Effector memory CD4-positive, alpha-beta T cell (primary cell): ENCODE results near the gene S100A11.

ENCODE experiments used
- DNase-seq, 3 donors: peaks; one replicate each; pipeline ENCODE4 v3.0.0-alpha.2; 2020
- H3K27ac ChIP-seq: 2 replicates; pipeline ENCODE4 v1.7.0; 2013; ENCODE audit warnings: mild to moderate bottlenecking, low read length, moderate library complexity; ENCODE audit not compliant: insufficient read depth, poor library complexity, severe bottlenecking
- H3K27me3 ChIP-seq: replicated peaks from 2 replicates; pipeline ENCODE4 v1.7.0; 2013; ENCODE audit warnings: mild to moderate bottlenecking, low read length; ENCODE audit not compliant: insufficient read depth, control insufficient read depth, poor library complexity, severe bottlenecking
- H3K36me3 ChIP-seq: 2 replicates; pipeline ENCODE4 v1.7.0; 2013; ENCODE audit warnings: mild to moderate bottlenecking, low read length, moderate library complexity; ENCODE audit not compliant: control insufficient read depth, insufficient read depth
- H3K4me1 ChIP-seq: 2 replicates; pipeline ENCODE4 v1.7.0; 2013; ENCODE audit warnings: low read length, mild to moderate bottlenecking; ENCODE audit not compliant: control insufficient read depth, insufficient read depth, poor library complexity, severe bottlenecking
- H3K4me3 ChIP-seq: 2 replicates; pipeline ENCODE4 v1.7.0; 2013; ENCODE audit warnings: low read length, low read depth, mild to moderate bottlenecking; ENCODE audit not compliant: insufficient read depth, poor library complexity, severe bottlenecking
- H3K9me3 ChIP-seq: 2 replicates; pipeline ENCODE4 v1.7.0; 2013; ENCODE audit warnings: mild to moderate bottlenecking, low read length, moderate library complexity; ENCODE audit not compliant: control insufficient read depth

Gene S100A11

GRCh38 chr1:152053375-152053774, 16.6 kb upstream of the S100A11 start:
- no peak overlapping the region for H3K4me3 ChIP-seq
- no peak for DNase-seq
- no peaks in the 10 kb centered on the region for H3K9me3 ChIP-seq
- H3K27ac ChIP-seq = no peak overlapping the region
- no peaks in the 10 kb centered on the region for H3K36me3 ChIP-seq
- H3K27me3 ChIP-seq = no peaks in the 10 kb centered on the region
- H3K4me1 ChIP-seq = peaks cover 4% of the 10 kb centered on the region

DNA sequence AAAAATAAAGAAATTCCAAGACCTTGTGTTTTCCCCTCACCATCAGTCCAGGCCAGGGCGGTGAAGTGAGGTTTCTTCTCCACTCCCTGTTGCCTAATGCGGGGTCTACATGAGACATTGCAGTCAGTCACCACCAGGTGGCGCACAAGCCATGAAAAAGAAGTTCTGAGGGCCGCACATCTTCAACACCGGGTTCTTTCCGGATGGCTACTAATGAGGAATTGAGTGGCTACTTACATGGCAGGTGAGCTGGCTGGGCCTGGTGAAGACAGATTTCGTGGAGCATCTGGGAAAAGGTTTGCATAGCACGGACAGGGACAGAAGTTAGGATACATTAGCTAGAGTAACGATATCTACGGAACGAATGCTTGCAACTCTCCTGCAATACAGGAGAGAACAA, 15.8 kb upstream of the S100A11 start:
- peak; percentile 58 to 76 (median 68) for DNase-seq
- no peak overlapping the region for H3K4me3 ChIP-seq
- no peaks in the 10 kb centered on the region for H3K27me3 ChIP-seq
- H3K36me3 ChIP-seq = no peaks in the 10 kb centered on the region
- H3K9me3 ChIP-seq = no peaks in the 10 kb centered on the region
- no peak overlapping the region for H3K27ac ChIP-seq
- peaks cover 11% of the 10 kb centered on the region for H3K4me1 ChIP-seq

- DNase-seq = no peak
- Histone ChIP-seq H3K4me3 (no peak overlapping the region), H3K9me3 (no peaks in the 10 kb centered on the region), H3K36me3 (no peaks in the 10 kb centered on the region), H3K4me1 (peaks cover 21% of the 10 kb centered on the region), H3K27ac (no peak overlapping the region), H3K27me3 (no peaks in the 10 kb centered on the region)
These were observed 14.3 kb upstream of the S100A11 start for GRCh38 chr1:152050886-152051675.

- no peak for DNase-seq
- no peak overlapping the region for H3K4me3 ChIP-seq
- H3K27me3 ChIP-seq = no peaks in the 10 kb centered on the region
- no peaks in the 10 kb centered on the region for H3K9me3 ChIP-seq
- no peaks in the 10 kb centered on the region for H3K36me3 ChIP-seq
- H3K27ac ChIP-seq = no peak overlapping the region
- H3K4me1 ChIP-seq = peaks cover 21% of the 10 kb centered on the region
These were observed 12.7 kb upstream of the S100A11 start for GRCh38 chr1:152049291-152050083.

- H3K27ac ChIP-seq = peak overlapping the region; percentile 87
- H3K27me3 ChIP-seq = no peaks in the 10 kb centered on the region
- no peak overlapping the region for H3K4me3 ChIP-seq
- DNase-seq = peak in 2 of 3 donors; percentile 53
- no peaks in the 10 kb centered on the region for H3K36me3 ChIP-seq
- peaks cover 21% of the 10 kb centered on the region for H3K4me1 ChIP-seq
- no peaks in the 10 kb centered on the region for H3K9me3 ChIP-seq
These were observed 11.7 kb upstream of the S100A11 start for GRCh38 chr1:152048416-152049009.

DNA sequence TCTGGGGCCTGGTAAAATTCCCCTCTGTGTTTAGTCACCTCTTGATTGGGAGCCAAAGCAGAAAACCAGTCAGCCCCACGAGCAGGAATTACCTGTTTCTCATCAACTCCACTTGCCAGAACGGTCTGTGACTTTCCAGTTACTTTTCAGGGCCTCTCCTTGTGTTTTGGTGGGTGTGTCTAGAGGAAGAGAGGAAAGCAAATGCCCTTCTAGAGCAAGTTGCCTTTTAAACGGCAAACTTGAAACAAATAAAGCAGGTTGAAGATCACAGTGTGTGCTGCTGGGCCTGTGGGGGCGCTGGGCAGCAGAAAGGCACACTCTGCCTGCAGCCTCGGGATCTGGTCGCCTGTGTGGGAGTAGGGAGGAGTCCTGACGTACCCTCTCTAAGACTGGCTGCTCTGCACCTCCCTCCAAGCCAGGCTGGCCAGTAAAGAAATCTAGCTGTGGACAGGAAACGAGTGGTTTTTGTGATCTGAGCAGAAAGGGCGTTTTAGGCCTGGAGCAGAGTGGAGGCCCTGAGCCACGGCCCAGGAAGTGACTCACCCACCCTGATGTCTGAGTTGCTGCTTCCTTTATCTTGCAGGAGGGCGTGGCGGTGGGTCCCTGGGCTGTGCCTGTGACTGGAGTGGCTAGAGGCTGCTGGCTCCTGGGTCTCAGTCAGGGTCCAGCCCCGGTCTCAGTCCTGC, 11.1 kb upstream of the S100A11 start:
- Histone ChIP-seq H3K36me3 (no peaks in the 10 kb centered on the region), H3K9me3 (no peaks in the 10 kb centered on the region), H3K27ac (peak overlapping the region; percentile 87), H3K4me1 (peaks cover 21% of the 10 kb centered on the region), H3K4me3 (peak overlapping the region; percentile 10), H3K27me3 (no peaks in the 10 kb centered on the region)
- DNase-seq = peak; percentile 78 to 85 (median 82)

GRCh38 chr1:152047413-152047729, 10.6 kb upstream of the S100A11 start:
- no peaks in the 10 kb centered on the region for H3K27me3 ChIP-seq
- no peak for DNase-seq
- H3K36me3 ChIP-seq = no peaks in the 10 kb centered on the region
- peak overlapping the region; percentile 87 for H3K27ac ChIP-seq
- no peaks in the 10 kb centered on the region for H3K9me3 ChIP-seq
- H3K4me1 ChIP-seq = peaks cover 21% of the 10 kb centered on the region
- H3K4me3 ChIP-seq = peak overlapping the region; percentile 10

- H3K4me3 ChIP-seq = no peak overlapping the region
- no peak for DNase-seq
- H3K4me1 ChIP-seq = peaks cover 21% of the 10 kb centered on the region
- H3K27ac ChIP-seq = no peak overlapping the region
- H3K36me3 ChIP-seq = no peaks in the 10 kb centered on the region
- no peaks in the 10 kb centered on the region for H3K27me3 ChIP-seq
- no peaks in the 10 kb centered on the region for H3K9me3 ChIP-seq
These were observed 7.6 kb upstream of the S100A11 start for GRCh38 chr1:152044386-152044785.

GRCh38 chr1:152043870-152044269, 7.1 kb upstream of the S100A11 start:
- Histone ChIP-seq H3K9me3 (no peaks in the 10 kb centered on the region), H3K36me3 (no peaks in the 10 kb centered on the region), H3K4me1 (peaks cover 21% of the 10 kb centered on the region), H3K27me3 (no peaks in the 10 kb centered on the region), H3K27ac (no peak overlapping the region), H3K4me3 (no peak overlapping the region)
- DNase-seq = no peak
